Measurements from ENCODE around the gene DNLZ.
"Not testable (repeated sequence)": the region's sequence is repeated elsewhere in the genome, so short reads cannot be mapped to it uniquely, and the experiment has no call there.

The DNLZ gene

DNA sequence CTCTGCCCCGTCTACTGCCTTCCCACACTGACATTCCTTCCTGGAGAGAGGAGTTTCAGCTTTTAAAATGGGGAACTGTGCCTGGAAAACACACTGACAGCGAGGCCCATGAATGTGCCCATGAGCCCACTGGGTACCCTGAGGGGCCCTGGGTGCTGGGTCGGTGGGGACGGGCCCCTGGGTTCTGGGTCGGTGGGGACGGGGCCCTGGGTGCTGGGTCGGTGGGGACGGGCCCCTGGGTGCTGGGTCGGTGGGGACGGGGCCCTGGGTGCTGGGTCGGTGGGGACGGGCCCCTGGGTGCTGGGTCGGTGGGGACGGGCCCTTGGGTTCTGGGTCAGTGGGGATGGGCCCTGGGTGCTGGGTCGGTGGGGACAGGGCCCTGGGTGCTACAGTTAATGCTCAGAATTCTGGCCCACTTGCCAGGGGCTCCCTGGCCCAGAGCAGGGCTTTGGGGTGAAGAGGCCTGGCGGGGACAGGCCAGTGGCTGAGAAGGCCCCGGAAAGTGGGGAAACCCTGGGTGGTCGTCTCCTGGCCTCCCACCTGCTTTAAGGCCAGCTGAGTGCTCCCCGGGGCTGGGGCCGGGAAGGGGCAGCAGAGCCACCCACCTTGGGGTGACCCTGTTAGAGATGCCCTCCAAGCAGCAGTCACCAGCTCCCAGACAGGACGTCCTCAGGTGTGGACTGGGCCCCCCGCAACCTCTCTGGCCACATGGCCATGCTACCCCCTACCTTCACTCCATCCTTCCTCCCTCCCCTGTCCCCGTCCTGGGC lies 33.7 kb downstream of the DNLZ start:
- no peak for DNase-seq

DNA sequence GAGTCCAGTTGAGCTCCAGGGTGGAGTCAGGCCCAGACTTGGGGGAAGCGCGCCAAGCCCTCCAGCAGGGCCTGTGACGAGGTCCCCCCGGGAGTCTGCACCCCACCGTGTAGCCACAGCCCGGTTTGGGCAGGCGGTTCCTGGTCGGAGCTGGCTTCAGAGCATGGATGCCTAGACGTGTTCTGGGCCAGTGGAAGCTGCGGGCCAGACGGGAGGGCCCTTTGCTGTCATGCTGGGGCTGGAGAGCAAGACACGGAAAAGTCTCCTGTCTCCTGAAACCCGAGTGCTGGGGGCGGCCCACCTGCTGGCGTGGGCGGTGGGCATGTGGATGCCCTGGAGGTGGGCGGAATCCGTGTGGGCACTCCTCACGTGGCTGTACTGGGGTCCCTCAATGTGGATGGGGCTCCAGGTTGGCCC lies 34.3 kb downstream of the DNLZ start:
- DNase-seq: no peak

DNA sequence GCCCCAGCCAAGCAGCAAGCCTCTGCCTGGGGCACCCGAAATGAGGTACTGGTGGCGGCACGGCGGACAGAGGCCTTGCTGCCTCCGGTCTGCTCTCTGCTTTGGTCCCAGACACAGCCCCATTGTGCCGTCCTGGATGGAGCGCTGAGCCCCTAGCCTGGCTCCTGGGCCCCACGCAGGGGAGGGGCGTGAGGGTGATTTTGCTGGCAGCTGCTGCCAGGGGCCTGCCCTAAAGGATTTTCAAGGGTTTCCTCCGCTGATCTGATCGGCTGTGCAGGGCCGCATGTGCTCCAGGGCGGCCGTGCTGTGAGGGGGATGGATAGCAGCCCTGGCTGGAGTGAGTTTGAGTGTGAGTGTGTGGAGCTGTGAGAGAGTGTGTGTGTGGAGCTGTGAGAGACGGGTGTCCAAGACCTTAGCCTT lies 34.9 kb downstream of the DNLZ start:
- DNase-seq: no peak

DNA sequence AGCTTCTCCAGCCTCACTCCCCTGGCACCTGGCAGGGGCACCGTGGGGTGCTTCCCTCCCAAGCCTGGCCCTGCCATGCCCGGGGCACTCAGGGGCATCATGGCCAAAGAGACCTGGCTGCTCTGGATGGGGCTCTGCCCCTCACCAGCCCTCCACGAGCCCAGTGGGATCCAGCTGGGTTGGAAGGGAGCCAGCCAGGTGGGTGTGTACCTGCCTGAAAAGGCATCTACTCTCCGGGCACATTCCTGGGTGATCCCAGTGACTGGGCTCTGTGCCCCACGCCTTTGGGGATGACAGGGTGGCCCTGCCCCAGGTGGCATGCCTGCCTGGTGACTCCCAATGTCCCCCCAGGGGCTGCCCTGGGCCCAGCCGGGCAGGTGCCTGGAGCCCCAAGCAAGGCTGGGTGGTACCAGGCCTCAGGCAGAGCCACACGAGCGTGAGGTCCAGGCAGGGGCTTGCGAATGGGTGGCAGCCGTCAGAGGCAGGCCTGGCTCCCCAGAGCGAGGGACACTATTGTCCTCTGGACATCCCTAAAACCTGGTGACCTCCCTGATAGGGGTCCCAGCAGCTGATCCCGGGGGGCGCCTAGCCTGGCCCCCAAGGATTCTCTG lies 35.4 kb downstream of the DNLZ start:
- no peak for DNase-seq

DNA sequence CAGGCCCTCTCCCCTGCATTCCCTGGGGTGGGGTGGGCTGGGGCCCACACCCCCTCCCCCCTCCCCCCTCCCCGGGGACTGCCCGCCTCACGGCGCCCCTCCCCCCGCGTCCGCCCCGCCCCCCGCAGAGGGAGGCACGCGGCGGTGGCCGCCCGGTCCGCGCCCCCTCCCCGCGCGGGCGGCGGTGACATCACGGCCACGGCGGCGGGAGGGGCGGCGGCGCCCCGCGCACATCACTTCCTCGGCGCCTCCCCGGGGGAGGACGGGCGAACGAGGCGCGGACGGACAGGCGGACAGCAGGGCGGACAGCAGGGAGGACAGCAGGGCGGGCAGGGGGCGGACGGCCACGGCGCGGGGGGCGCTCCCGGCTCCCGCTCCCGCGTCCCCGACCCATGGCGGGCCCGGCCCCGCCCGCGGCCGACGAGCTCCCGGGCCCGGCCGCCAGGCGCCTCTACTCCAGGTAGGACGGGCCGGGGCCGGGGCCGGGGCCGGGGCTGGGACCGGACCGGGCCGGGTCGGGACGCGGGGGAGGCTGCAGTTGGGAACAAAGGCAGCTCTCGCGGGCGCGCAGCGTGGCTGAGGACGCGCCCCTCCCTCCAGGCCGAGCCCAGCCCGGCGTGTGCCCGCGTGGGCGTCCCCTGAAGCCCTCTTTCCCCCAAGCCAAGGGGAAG lies 36.1 kb downstream of the DNLZ start, which contains the start of gene GPSM1:
GPSM1 (plus strand) TSS at position 236 of the 671 bp plus-strand sequence; CDS start at position 393, 157 bp downstream.
- DNase-seq: peak; percentile 57

DNA sequence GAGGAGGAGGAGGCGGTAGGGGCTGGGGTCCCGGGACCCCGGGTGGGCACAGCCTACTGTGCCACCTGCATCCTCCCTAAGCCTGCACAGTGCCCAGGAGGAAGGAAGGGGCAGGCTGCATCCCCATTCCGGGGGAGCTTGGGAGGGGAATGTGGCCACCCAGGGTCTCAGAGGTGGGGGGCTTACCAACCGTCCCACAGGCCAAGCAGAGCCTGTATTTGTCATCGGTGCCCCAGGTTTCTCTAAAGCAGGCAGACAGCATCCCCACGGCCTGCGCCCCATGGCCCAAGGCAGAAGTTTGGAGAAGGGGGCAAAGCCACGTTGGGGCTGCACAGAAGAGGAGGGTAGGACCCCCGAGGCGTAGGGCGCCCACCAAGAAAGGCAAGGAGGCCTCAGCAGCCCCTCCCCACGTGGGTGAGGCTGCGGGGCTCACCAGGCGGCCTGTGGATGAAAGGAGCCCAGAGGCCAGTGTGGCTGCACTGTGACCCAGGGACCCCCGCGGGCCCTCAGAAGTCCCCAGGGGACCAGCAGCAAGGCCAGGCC lies 36.7 kb downstream of the DNLZ start:
- no peak for DNase-seq

DNA sequence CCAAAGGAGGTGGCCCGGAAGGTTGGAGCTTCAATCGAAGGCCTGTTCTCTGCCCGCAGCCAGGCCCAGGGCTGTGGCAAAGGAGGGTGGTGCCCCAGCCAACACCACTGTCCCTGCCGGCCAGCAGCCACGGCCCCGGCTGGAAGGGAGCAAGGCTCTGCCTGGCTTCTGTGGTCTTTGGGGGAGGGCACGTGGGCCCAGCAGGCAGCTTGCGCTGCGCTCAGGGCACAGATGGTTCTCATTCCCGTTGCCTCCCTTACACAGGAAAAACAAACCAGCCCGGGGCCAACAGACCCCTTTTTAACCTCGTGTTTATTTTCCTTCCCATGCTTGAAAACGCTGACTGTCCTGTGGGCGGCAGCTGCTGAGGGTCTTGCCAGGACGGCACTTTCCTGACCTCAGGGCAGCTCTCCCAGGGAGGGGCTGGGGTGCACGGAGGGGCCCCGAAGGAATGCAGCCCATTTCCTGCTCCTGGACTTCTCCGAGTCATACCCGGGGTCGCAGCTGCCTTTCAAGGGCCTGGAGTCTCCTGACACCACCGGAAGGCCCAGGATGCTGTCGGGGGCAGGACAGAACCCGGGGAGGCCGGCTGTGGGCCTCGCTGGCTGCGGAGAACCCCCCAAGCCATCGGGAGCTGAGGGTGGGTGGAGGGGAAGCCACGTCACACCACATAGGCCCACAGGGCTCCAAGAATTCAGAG lies 37.3 kb downstream of the DNLZ start:
- no peak for DNase-seq

DNA sequence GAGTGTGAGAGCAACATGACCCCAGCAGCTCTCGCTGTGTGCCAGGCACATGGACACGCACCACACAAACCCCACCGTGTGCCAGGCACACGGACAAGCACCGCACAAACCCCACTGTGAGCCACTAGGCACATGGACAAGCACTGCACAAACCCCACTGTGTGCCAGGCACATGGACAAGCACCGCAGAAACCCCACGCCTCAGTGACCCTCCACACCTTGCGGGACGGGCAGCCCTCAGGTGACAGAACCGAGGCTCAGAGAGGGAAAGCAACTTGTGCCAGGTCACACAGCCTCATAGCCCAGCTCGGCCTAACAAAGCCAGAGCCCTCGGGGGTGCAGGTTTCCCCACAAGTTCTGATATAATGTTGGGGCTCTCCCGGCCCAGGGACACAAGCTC lies 38.2 kb downstream of the DNLZ start:
- no peak for DNase-seq

DNA sequence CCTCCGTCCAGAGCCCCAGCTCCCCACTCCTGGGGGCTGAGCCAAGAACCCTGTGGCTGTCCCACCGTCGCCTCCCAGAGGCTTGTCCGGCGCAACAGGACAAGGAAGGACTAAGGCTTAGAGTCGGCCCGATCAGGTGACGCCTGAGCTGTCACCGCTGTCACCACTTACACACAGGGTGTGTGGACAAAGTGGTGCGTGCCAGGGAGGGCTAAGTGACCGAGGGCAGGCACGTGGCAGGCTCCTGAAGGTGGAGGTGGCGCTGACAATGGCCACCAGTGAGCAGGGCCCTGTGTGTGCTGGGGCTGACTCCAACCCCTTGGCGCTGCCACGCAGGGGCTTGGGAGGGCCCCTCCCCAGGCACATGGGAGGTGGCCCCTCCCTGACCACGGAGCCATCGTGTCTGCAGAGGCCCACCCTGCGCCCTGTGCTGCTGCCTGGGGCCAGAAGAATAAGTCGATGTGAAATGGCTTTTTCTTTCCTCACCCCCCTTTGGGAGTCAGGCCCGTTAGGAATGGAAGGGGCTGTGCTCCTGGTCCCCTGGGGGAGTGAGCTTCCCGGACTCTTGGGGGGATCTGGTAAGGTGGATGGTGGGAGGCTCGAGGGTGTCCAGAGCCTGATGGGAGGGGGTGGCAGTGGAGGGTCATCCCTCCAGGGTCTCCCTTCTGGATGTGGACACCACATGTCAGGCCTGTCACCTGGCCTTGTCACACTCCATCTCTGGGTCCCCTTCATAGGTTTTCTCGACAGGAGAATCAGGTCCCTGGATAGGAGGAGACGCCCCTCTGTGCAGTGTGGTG lies 38.8 kb downstream of the DNLZ start:
- DNase-seq: no peak

DNA sequence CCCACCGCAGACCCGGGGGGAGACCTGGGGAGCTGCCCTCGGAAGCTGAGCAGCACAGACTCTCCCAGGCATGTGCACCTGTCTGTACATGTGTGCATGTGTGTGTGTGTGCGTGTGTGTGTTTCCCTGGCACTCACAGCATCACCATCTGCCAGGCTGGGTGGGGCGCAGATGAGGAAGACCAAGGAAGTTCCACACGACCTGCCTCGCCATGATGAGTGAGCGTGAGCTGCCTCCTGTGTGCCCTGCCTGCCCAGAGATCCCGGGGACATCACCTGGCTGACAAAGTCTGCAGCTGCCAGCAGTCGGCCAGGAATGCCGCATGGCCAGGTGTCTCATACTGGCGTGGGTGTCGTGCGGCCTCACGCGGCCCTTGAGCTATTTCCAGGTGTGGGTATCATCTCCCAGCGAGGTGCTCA lies 40.2 kb downstream of the DNLZ start:
- DNase-seq: no peak

DNA sequence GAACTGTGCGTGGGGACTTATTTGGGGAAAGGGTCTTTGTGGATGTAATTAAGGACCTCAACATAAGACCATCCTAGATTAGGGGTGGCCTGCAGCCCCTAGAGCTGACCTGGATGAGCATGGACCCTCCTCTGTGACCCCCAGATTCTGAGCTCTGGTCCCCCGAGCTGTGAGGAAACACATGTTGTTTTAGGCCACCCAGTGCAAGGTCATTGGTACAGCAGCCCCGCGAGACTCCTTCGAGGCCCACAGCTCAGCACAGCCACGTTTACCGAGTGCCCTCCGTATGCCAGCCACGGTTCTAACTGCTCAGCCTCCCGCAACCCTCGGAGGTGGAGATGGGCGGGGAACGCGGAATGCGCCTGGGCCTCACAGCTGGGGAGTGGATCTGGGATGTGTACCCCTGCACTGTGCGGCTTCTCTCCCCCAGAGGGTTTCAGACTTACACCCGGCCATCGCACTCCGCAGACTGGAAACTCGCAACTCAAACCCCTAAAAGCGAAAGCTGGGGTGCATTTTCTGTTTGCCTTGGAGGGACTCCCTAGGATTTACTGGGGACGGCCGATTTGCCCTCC lies 40.7 kb downstream of the DNLZ start:
- DNase-seq: no peak

DNA sequence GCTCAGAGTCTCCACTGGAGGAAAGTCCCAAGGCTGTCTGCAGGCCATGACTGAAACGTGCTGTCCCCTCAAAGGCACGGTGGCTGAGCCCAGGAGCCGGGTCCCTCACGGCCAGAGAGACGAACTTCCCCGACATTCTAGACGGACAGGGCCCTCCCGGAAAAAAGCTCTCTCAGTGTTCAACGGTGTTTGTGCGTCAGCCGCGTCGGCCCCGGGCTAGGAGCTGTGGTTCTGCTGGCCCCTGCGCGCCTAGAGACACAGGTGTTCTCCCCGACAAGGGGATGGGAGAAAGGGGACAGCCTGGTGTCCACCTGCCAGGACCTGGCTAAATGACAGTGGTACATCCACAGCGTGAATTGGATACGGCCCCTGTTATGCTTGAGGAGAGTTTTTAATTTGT lies 42.0 kb downstream of the DNLZ start:
- DNase-seq: no peak

DNA sequence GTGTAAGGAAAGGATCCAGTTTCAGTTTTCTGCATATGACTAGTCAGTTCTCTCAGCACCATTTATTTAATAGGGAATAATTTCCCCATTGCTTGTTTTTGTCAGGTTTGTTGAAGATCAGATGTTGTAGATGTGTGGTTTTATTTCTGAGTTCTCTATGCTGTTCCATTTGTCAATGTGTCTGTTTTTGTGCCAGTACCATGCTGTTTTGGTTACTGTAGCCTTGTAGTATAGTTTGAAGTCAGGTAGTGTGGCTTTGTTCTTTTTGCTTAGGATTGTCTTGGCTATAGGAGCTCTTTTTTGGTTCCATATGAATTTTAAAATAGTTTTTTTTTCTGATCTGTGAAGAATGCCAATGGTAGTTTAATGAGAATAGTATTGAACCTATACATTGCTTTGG lies 42.6 kb downstream of the DNLZ start:
- DNase-seq: not testable (repeated sequence)

DNA sequence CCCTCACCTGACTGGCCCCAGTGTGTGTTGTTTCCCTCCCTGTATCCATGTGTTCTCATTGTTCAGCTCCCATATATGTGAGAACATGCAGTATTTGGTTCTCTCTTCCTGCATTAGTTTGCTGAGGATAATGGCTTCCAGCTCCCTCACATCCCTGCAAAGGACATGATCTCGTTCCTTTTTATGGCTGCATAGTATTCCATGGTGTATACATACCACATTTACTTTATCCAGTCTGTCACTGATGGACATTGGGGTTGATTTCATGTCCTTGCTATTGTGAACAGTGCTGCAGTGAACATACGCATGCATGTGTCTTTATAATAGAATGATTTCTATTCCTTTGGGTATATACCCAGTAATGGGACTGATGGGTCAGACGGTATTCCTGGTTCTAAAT lies 43.6 kb downstream of the DNLZ start:
- DNase-seq: not testable (repeated sequence)

DNA sequence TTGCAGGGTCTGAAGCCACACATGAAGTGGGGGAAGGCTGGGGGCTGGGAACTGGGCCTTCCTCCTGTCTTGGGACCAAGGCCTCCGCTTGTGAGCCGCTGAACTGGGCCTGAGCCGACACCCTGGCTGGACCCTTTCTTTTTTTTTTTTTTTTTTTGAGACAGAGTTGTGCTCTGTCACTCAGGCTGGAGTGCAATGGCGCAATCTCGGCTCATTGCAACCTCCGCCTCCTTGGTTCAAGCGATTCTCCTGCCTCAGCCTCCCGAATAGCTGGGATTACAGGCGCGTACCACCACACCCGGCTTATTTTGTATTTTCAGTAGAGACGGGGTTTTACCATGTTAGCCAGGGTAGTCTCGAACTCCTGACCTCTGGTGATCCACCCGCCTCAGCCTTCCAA lies 44.3 kb downstream of the DNLZ start:
- DNase-seq: not testable (repeated sequence)

DNA sequence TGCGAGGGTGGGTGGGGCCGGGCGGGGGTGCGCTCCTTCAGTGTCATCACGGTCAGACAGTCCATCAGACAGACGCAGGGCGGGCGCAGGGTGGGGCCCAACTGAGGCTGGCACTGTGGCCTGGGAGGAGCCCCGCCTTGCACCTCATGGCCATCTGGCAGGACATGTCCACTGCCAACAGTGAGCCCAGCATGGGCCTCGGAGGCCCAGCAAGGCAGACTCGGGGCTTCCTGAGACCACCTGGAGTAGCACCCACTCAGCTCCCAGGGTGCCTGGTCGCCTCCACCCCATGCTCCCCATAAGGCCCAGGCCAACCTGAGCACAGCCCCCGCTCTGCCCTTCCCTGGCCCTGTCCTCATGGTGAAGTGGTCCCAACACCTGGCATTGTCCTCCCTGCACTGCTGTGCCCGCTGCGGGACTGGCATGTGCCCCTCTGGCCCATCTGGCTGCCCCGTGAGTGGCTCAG lies 44.7 kb downstream of the DNLZ start:
- no peak for DNase-seq

DNA sequence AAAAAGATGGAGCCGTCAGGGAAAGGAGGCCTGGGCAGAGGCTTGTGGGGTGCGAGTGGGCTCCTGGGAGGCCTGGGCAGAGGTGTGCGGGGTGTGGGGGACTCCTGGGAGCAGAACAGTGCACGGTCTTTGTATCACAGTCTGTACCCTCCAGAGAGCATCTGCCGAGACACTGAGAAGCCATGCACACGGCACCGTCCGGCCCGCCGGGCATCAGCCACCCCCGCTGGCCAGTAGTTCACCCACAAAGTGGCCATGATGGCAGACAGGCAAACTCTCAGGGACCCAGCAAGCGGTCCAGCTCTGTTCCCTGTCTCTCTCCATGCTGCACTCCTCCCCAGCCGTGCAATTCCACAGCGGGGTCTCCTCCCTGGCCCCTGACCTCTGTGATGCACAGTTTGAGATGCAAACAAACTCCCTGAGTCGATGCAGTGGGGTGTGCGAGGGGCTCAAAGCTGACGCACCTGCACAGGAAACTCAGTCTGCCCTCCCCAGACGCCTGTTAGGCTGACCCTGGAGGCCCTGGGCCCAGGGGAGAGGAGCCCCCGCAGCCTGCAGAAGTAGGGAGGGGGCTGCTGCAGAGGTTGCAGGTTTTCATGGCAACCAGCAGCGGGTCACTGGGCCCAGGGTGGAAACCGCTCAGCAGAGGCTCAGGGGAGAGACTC lies 45.3 kb downstream of the DNLZ start:
- no peak for DNase-seq

DNA sequence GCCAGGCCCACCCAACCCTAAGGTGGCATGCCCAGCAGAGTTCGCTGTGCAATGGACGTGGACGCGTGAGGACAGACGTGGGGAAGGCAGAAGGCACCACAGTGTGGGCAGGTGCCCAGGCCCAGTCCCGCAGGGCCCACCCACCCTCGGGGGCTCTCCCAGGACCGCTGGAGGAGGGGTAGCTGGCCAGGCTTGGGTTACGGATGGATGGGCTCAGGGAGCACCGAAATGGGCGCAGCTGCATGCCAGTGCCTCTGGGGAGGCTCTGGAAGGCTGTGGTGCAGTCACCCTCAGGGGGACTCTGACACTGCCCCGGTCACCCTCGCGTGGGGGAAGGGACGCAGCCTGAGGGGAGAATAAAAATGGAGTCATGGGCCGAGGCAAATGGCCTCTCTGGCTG lies 45.8 kb downstream of the DNLZ start:
- DNase-seq: no peak

DNA sequence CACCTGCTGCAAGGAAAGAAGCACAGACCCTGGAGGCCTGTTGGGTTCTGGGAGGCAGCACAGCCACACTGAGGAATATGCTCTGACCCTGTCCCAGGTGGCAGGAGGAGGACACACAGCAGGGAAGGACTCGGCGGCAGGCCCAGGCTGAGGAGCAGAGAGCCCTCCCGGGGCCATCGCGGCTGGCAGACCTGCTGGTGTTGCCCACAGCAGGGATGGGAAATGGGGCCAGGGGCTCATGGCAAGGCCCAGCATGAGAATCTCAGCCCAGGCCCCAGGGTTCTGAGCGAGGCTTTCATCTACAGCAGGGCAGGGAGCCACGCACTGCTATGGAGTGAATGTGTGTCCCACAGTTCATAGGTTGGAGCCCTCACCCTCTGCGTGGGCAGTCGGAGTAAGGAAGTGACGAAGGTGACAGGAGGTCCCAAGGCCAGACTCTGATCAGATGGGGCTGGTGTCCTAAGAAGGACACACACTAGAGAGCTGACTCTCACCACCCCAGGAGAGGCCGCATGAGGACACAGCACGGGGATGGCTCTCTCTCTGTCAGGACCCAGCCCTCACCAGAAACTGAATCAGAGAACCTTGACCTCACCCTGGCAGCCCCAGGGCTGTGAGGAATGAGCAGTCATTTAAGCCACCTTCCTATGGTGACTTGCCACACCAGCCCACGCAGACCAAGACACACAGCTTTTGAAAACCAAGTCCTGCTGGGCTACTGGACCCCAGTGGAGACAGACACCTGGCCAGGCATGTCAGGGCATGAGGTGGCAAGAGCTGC lies 46.5 kb downstream of the DNLZ start:
- DNase-seq: no peak

DNA sequence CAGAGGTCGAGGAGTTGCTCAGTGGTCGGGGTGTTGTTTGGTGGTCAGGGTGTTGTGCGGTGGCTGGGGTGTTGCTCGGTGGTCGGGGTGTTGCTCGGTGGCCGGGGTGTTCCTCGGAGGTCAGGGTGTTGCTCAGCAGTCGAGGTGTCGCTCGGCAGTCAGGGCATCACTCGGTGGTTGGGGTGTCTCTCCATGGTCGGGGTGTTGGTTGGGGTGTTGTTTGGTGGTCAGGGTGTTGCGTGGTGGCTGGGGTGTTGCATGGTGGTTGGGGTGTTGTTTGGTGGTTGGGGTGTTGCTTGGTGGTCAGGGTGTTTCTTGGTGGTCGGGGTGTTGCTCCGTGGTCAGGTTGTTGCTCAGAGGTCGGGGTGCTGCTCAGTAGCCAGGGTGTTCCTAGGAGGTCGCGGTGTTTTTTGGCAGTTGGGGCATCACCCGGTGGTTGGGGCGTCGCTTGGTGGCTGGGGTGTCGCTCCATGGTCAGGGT lies 47.2 kb downstream of the DNLZ start:
- peak; percentile 65 for DNase-seq
